ENCODE results near the gene SOX4.

DNA sequence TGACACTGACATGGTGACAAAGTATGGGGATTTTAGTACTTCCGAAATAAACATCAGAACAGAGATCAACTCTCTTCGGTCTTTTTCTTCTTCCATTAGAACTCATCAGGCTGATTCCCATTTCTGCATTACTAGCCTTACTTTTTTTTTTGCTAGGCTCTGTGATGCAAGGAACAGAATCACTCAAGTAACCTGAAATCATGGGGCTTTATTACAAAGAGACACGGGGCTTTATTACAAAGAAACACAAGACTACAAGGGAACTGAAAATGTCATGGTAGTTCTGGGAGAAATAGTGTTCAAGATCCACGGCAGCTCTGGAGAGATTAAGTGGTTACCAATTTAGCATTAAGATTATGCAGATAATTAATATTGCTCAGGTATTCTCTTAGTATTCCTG is 11.6 kb downstream of the SOX4 start:
- TF ChIP-seq, protein P1, sequence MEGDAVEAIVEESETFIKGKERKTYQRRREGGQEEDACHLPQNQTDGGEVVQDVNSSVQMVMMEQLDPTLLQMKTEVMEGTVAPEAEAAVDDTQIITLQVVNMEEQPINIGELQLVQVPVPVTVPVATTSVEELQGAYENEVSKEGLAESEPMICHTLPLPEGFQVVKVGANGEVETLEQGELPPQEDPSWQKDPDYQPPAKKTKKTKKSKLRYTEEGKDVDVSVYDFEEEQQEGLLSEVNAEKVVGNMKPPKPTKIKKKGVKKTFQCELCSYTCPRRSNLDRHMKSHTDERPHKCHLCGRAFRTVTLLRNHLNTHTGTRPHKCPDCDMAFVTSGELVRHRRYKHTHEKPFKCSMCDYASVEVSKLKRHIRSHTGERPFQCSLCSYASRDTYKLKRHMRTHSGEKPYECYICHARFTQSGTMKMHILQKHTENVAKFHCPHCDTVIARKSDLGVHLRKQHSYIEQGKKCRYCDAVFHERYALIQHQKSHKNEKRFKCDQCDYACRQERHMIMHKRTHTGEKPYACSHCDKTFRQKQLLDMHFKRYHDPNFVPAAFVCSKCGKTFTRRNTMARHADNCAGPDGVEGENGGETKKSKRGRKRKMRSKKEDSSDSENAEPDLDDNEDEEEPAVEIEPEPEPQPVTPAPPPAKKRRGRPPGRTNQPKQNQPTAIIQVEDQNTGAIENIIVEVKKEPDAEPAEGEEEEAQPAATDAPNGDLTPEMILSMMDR (optimal IDR thresholded peaks at IDR 0.05 in 1 of 3, IDR thresholded peaks at IDR 0.05 in 1 of 3, conservative IDR thresholded peaks at IDR 0.05 in 1 of 3; ENCODE audit: extremely low read depth in 1 of 3, insufficient read depth in 2 of 3, low read length in 3 of 3): no peak
- TF ChIP-seq EZH2 (IDR thresholded peaks at IDR 0.05; ENCODE audit: low read length): no peak
